OCI-LY3 (cell line): ENCODE measurements around the gene PTPRM.

Experiments
- EZH2phosphoT487 ChIP-seq: fragments of 200-600 bp; shearing (Covaris generic); IDR thresholded peaks from 2 replicates; pipeline ENCODE4 v1.6.1; 2018; ENCODE audit warnings: antibody characterized with exemption, mixed run types, low read depth
- TF ChIP-seq, protein P1 (sequence below): fragments of 200-600, 300-600 bp; sonication (generic); IDR thresholded peaks from 2 replicates; pipeline ENCODE4 v1.5.1; 2014; ENCODE audit warnings: antibody characterized with exemption, low read length, low read depth

DNA sequence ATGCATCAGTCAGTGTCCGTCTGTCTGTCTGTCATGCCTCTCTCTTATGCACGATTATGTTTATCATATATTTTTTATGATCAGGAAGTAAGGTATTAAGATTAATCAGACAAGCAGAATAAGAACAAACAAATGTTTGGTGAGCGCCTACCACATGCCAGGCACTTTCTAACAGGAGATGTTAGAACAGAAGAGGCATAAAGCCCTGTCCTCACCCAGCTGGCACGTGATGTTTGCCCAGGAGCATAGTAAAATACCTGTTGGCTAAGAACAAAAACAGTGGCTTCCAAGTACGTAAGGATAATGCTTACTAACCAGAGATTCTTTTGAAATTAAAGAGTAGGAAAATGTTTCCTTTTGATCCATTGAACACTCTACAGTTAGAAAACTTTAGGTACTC, 661.9 kb downstream of the PTPRM start:
- TF ChIP-seq, protein P1, sequence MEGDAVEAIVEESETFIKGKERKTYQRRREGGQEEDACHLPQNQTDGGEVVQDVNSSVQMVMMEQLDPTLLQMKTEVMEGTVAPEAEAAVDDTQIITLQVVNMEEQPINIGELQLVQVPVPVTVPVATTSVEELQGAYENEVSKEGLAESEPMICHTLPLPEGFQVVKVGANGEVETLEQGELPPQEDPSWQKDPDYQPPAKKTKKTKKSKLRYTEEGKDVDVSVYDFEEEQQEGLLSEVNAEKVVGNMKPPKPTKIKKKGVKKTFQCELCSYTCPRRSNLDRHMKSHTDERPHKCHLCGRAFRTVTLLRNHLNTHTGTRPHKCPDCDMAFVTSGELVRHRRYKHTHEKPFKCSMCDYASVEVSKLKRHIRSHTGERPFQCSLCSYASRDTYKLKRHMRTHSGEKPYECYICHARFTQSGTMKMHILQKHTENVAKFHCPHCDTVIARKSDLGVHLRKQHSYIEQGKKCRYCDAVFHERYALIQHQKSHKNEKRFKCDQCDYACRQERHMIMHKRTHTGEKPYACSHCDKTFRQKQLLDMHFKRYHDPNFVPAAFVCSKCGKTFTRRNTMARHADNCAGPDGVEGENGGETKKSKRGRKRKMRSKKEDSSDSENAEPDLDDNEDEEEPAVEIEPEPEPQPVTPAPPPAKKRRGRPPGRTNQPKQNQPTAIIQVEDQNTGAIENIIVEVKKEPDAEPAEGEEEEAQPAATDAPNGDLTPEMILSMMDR, result no peak
- no peak for TF ChIP-seq EZH2phosphoT487
